Thoracic aorta (tissue), 2 donors: ENCODE results near the gene CTLA4. TPM values are rescaled to one million over a fixed set of nuclear protein-coding genes. Genes with fewer than 3 reads are reported as not detected.

Experiments used
- ATAC-seq: fragments of 150-250 bp; one replicate; pipeline ENCODE4 v1.8.0; 2017; ENCODE audit warnings: low read depth; ENCODE audit not compliant: insufficient number of reproducible peaks, low FRiP score
- DNase-seq: peaks from one replicate; pipeline ENCODE4 v3.0.0-alpha.2; 2020; ENCODE audit warnings: low spot score
- H3K27ac ChIP-seq, 2 donors: fragments of 200-600 bp; sonication (generic); 1 replicate in 1 of 2; 2 replicates in 1 of 2; pipeline ENCODE4 v1.5.1; 2016; ENCODE audit warnings: mild to moderate bottlenecking in 2 of 2, moderate library complexity in 2 of 2
- H3K27me3 ChIP-seq: fragments of 200-600 bp; sonication (generic); replicated peaks from 2 replicates; pipeline ENCODE4 v1.6.0; 2016; ENCODE audit warnings: mild to moderate bottlenecking; ENCODE audit not compliant: insufficient read depth
- H3K36me3 ChIP-seq: fragments of 200-600 bp; sonication (generic); one replicate; pipeline ENCODE4 v1.5.1; 2016
- H3K4me1 ChIP-seq, 2 donors: fragments of 200-600 bp; sonication (generic); 1 replicate in 1 of 2; 2 replicates in 1 of 2; pipeline versions ENCODE4 v1.5.1 to v1.6.0; 2016; ENCODE audit warnings: low read depth in 2 of 2, mild to moderate bottlenecking in 1 of 2; ENCODE audit not compliant: control insufficient read depth in 1 of 2
- H3K4me3 ChIP-seq: fragments of 200-600 bp; sonication (generic); 2 replicates; pipeline ENCODE4 v1.5.1; 2016; ENCODE audit warnings: mild to moderate bottlenecking
- H3K9me3 ChIP-seq: fragments of 200-600 bp; sonication (generic); 2 replicates; pipeline ENCODE4 v1.5.1; 2016
- total RNA-seq, 2 donors: library from RNA; depleted of rRNA; stranded (reverse); fragments of >200 nt; gene quantifications; one replicate each; pipeline versions ENCODE4 v1.1.0 to v1.2.3, GENCODE V29; 2016
- TF ChIP-seq, protein P1 (sequence below): fragments of 200-600 bp; sonication (generic); IDR thresholded peaks from one replicate; pipeline ENCODE4 v1.5.1; 2019; ENCODE audit warnings: antibody characterized with exemption

CTLA4 gene
- total RNA-seq, 2 donors from 2014 or later = 1.4 TPM; not detected in 1

GRCh38 chr2:203846490-203847105, 21.0 kb upstream of the CTLA4 start:
- TF ChIP-seq, protein P1, sequence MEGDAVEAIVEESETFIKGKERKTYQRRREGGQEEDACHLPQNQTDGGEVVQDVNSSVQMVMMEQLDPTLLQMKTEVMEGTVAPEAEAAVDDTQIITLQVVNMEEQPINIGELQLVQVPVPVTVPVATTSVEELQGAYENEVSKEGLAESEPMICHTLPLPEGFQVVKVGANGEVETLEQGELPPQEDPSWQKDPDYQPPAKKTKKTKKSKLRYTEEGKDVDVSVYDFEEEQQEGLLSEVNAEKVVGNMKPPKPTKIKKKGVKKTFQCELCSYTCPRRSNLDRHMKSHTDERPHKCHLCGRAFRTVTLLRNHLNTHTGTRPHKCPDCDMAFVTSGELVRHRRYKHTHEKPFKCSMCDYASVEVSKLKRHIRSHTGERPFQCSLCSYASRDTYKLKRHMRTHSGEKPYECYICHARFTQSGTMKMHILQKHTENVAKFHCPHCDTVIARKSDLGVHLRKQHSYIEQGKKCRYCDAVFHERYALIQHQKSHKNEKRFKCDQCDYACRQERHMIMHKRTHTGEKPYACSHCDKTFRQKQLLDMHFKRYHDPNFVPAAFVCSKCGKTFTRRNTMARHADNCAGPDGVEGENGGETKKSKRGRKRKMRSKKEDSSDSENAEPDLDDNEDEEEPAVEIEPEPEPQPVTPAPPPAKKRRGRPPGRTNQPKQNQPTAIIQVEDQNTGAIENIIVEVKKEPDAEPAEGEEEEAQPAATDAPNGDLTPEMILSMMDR = no peak
- no peak overlapping the region for H3K27ac ChIP-seq
- ATAC-seq (no peak), DNase-seq (no peak)
- no peaks in the 10 kb centered on the region for H3K9me3 ChIP-seq
- H3K36me3 ChIP-seq = no peaks in the 10 kb centered on the region
- H3K4me3 ChIP-seq = no peak overlapping the region
- H3K4me1 ChIP-seq = peaks cover 0 to 8% of the 10 kb centered on the region in 2 donors
- no peaks in the 10 kb centered on the region for H3K27me3 ChIP-seq

- no peaks in the 10 kb centered on the region for H3K4me1 ChIP-seq
- no peaks in the 10 kb centered on the region for H3K27me3 ChIP-seq
- H3K27ac ChIP-seq = no peak overlapping the region
- H3K4me3 ChIP-seq = no peak overlapping the region
- DNase-seq (no peak), ATAC-seq (no peak)
- TF ChIP-seq, protein P1 = no peak
- H3K36me3 ChIP-seq = no peaks in the 10 kb centered on the region
- H3K9me3 ChIP-seq = no peaks in the 10 kb centered on the region
Measured at GRCh38 chr2:203849010-203849409, 18.6 kb upstream of the CTLA4 start.

GRCh38 chr2:203852760-203853159, 14.8 kb upstream of the CTLA4 start:
- Histone ChIP-seq H3K27me3 (no peaks in the 10 kb centered on the region), H3K4me1 (no peaks in the 10 kb centered on the region), H3K9me3 (no peaks in the 10 kb centered on the region), H3K36me3 (no peaks in the 10 kb centered on the region), H3K4me3 (no peak overlapping the region), H3K27ac (no peak overlapping the region)
- DNase-seq (no peak), ATAC-seq (no peak)
- TF ChIP-seq, protein P1 = no peak

- Histone ChIP-seq H3K4me3 (no peak overlapping the region), H3K27ac (no peak overlapping the region), H3K36me3 (no peaks in the 10 kb centered on the region), H3K9me3 (no peaks in the 10 kb centered on the region), H3K4me1 (no peaks in the 10 kb centered on the region), H3K27me3 (no peaks in the 10 kb centered on the region)
- DNase-seq (no peak), ATAC-seq (no peak)
- TF ChIP-seq, protein P1 = no peak
Measured at GRCh38 chr2:203853271-203853670, 14.3 kb upstream of the CTLA4 start.

DNA sequence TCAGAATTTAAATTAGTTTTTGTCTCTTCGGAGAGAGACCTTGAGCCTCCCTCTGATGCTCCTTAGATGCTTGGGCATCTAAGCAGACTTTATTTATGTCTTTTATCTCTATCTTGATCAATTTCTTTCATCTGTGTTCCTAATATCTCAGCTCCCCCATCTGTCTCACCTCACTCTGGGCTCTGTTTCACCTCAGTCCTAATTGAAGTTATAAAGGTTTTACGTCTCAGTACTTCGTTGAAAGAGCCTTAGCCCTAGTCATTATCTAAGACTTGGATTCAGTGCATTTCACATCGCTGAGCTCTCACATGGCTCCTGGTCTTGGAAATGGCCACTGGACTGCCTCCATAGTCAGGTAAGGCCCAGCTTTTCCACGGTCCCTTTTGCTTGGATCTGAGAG, 13.8 kb upstream of the CTLA4 start:
- TF ChIP-seq, protein P1 = no peak
- ATAC-seq (no peak), DNase-seq (no peak)
- no peak overlapping the region for H3K27ac ChIP-seq
- no peaks in the 10 kb centered on the region for H3K27me3 ChIP-seq
- H3K4me1 ChIP-seq = no peaks in the 10 kb centered on the region
- no peaks in the 10 kb centered on the region for H3K9me3 ChIP-seq
- no peaks in the 10 kb centered on the region for H3K36me3 ChIP-seq
- H3K4me3 ChIP-seq = no peak overlapping the region
